ENCODE measurements around the gene ACOD1. TPM values are rescaled to one million over a fixed set of nuclear protein-coding genes. Genes with fewer than 3 reads are reported as not detected.

The ACOD1 gene
- total and polyA plus RNA-seq, 2 of the 13 experiments (the other 11 are each of a cell fraction or from before 2014, with no cell fraction given): not detected

GRCh38 chr13:76971215-76971614 lies 22.9 kb downstream of the ACOD1 start:
- ChIA-PET POLR2A (no interaction called here), CTCF (ENCODE audit: low intra/inter-chr PET ratio, low total read pairs) (no interaction called here)
- no TSS peak for BruUV-seq (replicated peaks)
- in situ Hi-C loops (cut with HindIII; ENCODE audit: extremely low pct_ligation_motif_present, low pct_unique_long_range_greater_than_20kb) (no loop called here), intact Hi-C loops (cut with micrococcal nuclease; ENCODE audit: unreplicated experiment) (no loop called here)
- H3K27me3 ChIP-seq (ENCODE audit: control insufficient read depth in 1 of 2, insufficient read depth in 2 of 2, low read length in 2 of 2): peaks cover 0 to 18% of the 10 kb centered on the region in 2 experiments; a peak in 1 of 5 replicates
- no peak overlapping the region for H2AFZ ChIP-seq (ENCODE audit: low read length)
- WGBS (ENCODE audit: low lambda C conversion rate): 38% methylated on average over 3 of the region's 3 CpGs
- H4K20me1 ChIP-seq (ENCODE audit: insufficient read depth, low read length): no peaks in the 10 kb centered on the region
- DNase-seq (ENCODE audit: low spot score) (no peak), FAIRE-seq (no peak), ATAC-seq (no peak)
- TF ChIP-seq, protein P1, sequence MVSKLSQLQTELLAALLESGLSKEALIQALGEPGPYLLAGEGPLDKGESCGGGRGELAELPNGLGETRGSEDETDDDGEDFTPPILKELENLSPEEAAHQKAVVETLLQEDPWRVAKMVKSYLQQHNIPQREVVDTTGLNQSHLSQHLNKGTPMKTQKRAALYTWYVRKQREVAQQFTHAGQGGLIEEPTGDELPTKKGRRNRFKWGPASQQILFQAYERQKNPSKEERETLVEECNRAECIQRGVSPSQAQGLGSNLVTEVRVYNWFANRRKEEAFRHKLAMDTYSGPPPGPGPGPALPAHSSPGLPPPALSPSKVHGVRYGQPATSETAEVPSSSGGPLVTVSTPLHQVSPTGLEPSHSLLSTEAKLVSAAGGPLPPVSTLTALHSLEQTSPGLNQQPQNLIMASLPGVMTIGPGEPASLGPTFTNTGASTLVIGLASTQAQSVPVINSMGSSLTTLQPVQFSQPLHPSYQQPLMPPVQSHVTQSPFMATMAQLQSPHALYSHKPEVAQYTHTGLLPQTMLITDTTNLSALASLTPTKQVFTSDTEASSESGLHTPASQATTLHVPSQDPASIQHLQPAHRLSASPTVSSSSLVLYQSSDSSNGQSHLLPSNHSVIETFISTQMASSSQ (IDR thresholded peaks at IDR 0.05; ENCODE audit: low read depth): no peak
- TF ChIP-seq, protein P1 (CRISPR knock-in tag; IDR thresholded peaks at IDR 0.05; ENCODE audit: borderline replicate concordance): no peak
- TF ChIP-seq ETV5 (CRISPR knock-in tag; IDR thresholded peaks at IDR 0.05; ENCODE audit: borderline replicate concordance): no peak
- TF ChIP-seq, protein P2, sequence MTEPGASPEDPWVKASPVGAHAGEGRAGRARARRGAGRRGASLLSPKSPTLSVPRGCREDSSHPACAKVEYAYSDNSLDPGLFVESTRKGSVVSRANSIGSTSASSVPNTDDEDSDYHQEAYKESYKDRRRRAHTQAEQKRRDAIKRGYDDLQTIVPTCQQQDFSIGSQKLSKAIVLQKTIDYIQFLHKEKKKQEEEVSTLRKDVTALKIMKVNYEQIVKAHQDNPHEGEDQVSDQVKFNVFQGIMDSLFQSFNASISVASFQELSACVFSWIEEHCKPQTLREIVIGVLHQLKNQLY (CRISPR knock-in tag; IDR thresholded peaks at IDR 0.05): no peak
- no peak overlapping the region for H3K4me2 ChIP-seq (ENCODE audit: low read depth, low read length)
- H3K27ac ChIP-seq (ENCODE audit: extremely low read length, insufficient read depth, low read length): no peak overlapping the region
- no peak overlapping the region for H3K4me3 ChIP-seq (replicated peaks in 1 of 3; ENCODE audit: insufficient read depth in 1 of 3, low read depth in 2 of 3, low read length in 3 of 3)
- H3K4me1 ChIP-seq (ENCODE audit: insufficient read depth, low read length): no peaks in the 10 kb centered on the region
- H3K9me3 ChIP-seq (ENCODE audit: low read length): no peaks in the 10 kb centered on the region
- no peaks in the 10 kb centered on the region for H3K79me2 ChIP-seq (ENCODE audit: insufficient read depth, low read length)
- H3K9ac ChIP-seq (ENCODE audit: insufficient read depth, low read depth, low read length): no peak overlapping the region
- H3K36me3 ChIP-seq (replicated peaks in 1 of 2; ENCODE audit: control insufficient read depth in 1 of 2, insufficient read depth in 2 of 2, low read length in 2 of 2): no peaks in the 10 kb centered on the region
